MM.1S (cell line): ENCODE measurements around the gene TXNDC9.

Source experiments
- CTCF ChIP-seq: fragments of 300-600 bp; sonication (generic); IDR thresholded peaks from 2 replicates; pipeline ENCODE4 v1.5.1; 2016; ENCODE audit warnings: antibody characterized with exemption, low read length, mixed read lengths
- EZH2 ChIP-seq: fragments of 300-600 bp; sonication (generic); optimal IDR thresholded peaks from 2 replicates; pipeline ENCODE3; 2017; ENCODE audit warnings: low read depth, mild to moderate bottlenecking, antibody characterized with exemption, low read length, mixed read lengths
- EZH2phosphoT487 ChIP-seq: fragments of 300-600 bp; sonication (generic); IDR thresholded peaks from 2 replicates; pipeline ENCODE4 v1.6.1; 2018; ENCODE audit warnings: antibody characterized with exemption, low read length

- TF ChIP-seq CTCF, result no peak
- no peak for TF ChIP-seq EZH2
- TF ChIP-seq EZH2phosphoT487, result no peak
These were observed 57.3 kb downstream of the TXNDC9 start for GRCh38 chr2:99278793-99279291.
